Measurements from ENCODE around the gene KLF15.

Gene KLF15

DNA sequence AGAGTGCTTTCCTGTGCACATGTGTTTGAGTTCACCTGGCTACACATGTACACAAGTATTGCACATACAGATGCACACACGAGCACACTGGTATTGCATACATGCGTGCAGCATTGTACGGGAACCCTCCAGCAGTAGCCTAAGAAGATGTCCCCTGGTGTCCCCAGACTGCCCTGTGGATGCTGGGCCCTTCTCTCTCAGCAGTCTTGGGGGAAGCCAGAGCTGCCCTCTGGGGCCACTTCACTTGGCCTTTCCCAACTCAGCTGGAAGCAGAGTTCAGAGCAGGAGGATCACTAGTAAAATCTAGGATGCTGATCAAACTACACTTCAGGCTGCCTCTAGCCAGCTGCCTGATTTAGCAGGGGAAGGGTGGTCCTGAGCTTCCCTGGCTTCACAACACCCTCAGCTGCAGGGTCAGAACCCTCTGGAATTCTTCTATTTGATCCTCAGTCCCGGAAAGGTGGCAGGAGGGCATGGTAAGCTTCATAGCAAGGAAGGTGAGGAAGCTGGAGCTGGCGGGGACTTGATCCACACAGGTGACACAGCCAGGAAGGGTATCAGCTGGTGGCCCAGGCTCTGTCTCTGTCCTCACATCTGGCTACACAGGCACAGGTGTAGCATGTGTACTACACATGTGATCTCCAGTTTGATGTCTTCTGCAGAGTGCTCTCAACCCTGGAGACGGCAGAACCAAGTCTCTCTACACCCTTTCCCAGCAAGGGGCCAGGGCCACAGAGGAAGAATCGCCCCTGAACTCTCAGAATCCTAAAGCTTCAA is 36.5 kb downstream of the KLF15 start:
- no peak for DNase-seq (ENCODE audit: low read depth)

- no peak for DNase-seq (ENCODE audit: low read depth)
Measured at GRCh38 chr3:126319701-126320295, 37.4 kb downstream of the KLF15 start.

DNA sequence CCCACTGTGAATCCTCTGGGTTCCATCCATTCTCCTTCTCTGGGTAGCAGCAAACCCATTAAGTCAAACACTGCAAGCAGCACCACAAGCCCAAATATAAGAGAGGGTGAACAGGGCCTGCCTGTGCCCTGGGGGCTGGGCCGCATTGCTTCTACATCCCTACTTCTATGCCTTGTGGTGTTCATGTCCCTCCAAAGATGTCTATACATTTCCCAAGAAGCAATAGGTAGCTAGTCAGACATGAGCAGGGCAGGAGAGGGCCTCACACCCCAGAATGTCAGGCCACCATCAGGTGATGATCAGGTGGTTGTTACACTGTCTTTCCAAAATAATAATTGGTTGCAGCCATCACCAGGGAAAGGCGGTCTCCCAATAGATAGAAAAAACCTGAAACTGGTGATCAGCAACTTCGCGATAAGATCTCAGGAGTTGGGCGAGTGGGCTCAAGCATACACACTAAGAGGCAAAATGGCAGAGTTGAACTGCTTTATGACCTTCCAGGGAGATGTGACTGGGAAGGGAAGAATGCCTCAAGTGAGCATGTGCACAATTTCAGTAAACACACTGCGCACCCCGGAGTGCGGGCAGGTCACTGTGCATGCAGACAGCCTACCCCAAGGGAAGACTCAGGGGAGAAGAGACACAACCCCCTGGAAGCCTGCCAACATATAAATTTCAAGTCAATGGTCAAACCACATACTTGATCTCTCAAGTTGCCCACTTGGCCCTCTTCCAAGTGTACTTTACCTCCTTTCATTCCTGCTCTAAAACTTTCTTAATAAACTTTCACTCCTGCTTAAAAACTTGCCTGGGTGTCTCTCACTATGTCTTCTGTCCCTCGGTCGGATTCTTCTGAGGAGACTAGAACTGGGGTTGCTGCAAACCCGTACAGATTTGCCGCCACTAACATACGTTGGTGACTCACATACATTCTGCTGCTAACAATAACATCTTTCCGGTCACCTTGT is 39.9 kb downstream of the KLF15 start:
- DNase-seq (ENCODE audit: low read depth) = no peak

- no peak for DNase-seq (ENCODE audit: low read depth)
Measured at GRCh38 chr3:126316501-126316939, 40.7 kb downstream of the KLF15 start.

- no peak for DNase-seq (ENCODE audit: low read depth)
Measured at GRCh38 chr3:126316031-126316461, 41.2 kb downstream of the KLF15 start.

- no peak for DNase-seq (ENCODE audit: low read depth)
Measured at GRCh38 chr3:126314790-126315658, 42.2 kb downstream of the KLF15 start.

- DNase-seq (ENCODE audit: low read depth) = no peak
Measured at GRCh38 chr3:126314305-126314789, 42.9 kb downstream of the KLF15 start.

- no peak for DNase-seq (ENCODE audit: low read depth)
Measured at GRCh38 chr3:126313580-126314304, 43.5 kb downstream of the KLF15 start.

DNA sequence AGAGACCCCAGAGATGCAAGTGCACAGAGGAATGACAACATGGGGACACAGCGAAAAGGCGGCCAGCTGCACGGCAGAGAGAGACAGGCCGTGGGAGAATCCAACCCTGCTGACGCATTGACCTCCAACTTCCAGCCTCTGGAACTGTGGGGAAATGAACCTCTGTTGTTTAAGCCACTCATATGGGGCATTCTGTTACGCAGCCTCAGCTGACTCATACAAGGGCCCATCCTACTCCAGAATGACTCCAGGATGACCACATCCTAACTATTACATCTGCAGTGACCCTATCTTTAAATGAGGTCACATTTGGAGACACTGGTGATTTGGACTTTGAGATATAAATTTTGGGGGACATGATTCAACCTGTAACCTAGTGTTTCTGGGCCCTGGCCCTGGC is 44.0 kb downstream of the KLF15 start:
- DNase-seq (ENCODE audit: low read depth) = no peak

DNA sequence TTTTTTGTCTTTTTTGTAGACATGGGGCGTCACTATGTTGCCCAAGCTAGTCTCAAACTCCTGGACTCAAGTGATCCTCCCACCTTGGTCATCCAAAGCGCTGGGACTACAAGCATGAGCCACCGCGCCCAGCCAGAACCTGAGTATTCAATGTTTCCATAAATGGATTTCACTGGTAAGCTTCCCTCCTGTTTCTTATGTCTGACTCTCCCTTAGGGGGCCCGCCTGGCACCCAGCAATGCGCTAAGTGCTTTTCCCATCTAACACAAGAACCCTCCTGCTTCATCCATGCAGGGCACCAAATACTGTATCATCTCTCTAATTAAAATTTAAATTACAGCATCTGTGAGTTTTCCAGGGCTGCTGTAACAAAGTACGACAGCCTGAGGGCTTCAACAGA is 44.9 kb downstream of the KLF15 start:
- DNase-seq (ENCODE audit: low read depth) = no peak

DNA sequence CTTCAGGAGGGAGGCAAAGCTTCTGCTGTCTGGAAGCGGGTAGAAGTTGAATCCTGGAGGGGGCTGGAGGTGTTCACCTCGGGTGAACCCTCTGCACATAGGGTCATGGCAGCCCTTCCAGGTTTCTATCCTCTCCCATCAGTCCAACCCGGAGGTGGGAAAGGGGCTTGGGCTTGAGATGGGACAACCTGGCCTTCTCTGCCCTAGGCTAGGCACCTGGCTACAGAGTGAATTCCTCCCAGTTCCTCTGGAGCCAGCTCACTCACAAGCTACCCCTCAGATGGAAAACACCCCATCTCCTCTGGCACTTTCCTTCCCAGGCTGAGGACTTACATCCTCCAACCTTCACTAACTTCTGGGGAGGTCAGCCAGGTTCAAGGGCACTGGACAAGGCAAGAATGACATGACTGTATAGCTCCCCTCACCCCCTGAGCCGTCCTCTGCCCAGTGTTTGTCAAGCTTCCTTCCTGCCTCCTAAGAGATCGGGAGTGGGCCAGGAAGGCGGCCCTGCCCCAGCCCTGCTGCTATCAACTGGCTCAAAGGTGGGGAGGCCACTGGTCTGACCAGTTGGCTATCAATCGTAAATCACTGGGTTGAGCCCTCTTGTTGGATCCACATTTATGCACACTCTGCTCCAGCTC is 45.8 kb downstream of the KLF15 start:
- no peak for DNase-seq (ENCODE audit: low read depth)

GRCh38 chr3:126310816-126311215 is 46.4 kb downstream of the KLF15 start:
- DNase-seq (ENCODE audit: low read depth) = no peak

DNA sequence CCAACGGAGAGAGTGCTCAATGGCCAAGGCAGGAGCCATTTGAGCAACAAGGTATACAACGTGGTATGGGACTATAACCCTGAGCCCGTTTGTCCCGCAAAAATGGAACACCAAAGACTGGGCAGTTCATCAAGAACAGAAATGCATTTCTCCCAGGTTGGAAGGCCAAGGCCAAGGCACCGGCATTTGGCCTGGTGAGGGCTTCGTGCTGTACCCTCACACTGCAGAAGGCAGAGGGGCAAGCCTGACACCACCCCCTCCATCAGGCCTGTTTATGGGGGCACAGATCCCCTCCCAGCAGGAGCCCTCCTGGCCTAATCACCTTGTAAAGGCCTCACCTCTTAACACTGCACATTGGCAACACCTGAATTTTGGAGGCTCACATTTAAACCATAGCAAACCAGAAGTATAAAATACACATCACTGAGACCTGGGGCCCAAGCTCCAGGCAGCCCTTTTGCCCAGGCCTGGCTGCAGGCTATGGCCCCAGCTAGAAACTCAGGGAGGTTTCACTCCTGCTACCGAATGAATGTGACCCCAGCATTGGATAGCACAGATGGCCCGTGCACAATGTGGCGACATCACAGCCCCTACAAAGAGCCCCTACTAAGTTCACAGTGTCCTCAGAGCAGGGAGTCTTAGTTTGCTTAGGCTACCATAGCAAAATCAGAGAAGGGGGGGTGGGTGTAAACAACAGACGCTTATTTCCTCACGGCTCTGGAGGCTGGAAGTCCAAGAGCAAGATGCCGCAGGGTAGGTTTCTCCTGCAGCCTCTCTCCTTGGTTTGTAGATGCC is 47.1 kb downstream of the KLF15 start:
- no peak for DNase-seq (ENCODE audit: low read depth)

GRCh38 chr3:126309165-126309564 is 48.0 kb downstream of the KLF15 start:
- no peak for DNase-seq (ENCODE audit: low read depth)

GRCh38 chr3:126308394-126309125 is 48.6 kb downstream of the KLF15 start:
- DNase-seq (ENCODE audit: low read depth) = no peak

DNA sequence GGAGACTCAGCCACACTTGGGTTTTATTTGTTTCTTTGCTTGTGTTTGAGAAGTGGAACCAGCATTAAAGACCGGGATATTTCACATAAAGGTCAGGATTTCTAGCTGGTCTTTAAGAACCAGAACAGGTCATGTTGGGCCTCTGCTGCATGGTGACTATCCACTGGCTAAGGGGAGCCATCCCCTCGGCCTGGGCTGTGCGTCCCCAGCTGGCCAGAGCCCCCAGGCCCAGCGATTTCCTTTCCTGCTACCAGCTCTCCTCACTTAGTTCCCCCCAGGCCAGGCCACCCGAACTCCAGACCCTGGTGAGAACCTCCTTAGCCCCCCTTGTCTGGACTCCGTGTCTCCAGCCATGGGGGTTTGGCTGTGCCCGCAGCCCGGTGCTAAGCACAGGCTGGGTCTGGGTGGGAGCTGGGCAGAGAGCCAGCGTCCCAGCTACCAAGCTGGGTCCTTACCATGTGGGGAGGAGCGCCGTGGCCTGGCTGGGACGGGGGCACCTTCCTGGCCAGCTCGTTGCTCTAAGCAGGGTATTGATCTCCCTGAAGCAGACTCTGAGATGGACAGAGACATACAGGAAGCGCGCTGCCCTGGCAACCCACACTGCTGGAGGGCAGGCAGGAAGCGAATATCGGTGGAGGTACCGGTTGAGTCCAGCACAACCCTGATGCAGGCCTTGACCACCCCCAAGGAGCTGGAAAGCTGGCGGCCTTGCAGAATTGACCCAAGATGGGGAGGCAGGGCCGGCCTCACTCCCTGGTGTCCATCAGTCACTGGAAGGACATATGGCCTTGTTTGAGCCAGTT is 49.4 kb downstream of the KLF15 start:
- DNase-seq (ENCODE audit: low read depth) = no peak

DNA sequence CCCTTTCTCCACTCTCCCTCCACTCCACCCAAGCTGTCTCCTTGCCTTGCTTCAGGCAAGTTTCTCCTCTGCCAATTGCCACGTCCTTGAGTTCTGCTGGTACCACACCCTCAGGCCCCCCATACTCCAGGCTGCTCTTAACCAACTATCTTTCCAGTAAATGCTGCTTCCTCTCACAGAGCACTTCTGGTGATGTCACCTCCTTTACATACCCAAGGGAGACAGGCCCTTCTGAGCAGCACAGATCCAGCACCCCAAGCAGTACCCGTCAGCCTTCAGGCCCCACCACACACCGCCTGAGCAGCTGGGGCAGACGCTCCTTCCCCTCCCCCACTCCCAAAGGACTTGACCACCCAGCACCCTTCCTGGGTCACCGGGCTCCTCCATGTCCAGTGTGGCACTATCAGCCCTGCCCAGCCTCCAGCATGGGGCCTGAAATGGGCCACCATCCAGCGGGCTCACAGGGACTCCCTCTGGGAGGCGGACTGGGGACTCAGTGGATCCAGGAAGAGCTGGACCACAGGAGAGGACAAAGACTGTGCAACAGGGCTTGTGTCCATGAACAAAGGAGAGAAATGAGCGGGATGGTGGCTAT is 50.2 kb downstream of the KLF15 start:
- DNase-seq (ENCODE audit: low read depth) = no peak

All from HS-27A (cell line).